GM21447 (cell line): ENCODE measurements around the gene GLTP.
"Not testable (repeated sequence)": the region's sequence is repeated elsewhere in the genome, so short reads cannot be mapped to it uniquely, and the experiment has no call there.

Experiments
- ATAC-seq: cut with Tn5 transposase; IDR thresholded peaks from one replicate; pipeline ENCODE4 v1.9.1; 2021; ENCODE audit not compliant: unreplicated experiment

Gene GLTP

DNA sequence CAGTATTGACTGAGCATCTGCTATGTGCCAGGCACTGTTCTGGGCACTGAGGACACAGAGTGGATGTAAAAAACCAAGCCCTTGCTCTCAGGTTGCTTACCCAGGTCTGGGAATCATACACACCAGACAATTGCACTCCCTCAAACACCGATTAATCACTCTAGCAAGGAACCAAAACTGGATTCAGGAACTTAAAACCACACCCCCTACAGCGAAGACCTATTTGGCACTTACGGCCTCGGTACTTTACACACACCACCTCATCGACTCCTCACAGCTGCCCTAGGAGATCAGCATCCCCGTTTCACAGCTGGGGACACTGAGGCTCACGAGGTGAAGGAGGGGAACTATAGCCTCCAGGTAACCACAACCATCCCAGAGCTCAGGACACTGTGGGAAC, 1.6 kb downstream of the GLTP start:
- no peak for ATAC-seq

DNA sequence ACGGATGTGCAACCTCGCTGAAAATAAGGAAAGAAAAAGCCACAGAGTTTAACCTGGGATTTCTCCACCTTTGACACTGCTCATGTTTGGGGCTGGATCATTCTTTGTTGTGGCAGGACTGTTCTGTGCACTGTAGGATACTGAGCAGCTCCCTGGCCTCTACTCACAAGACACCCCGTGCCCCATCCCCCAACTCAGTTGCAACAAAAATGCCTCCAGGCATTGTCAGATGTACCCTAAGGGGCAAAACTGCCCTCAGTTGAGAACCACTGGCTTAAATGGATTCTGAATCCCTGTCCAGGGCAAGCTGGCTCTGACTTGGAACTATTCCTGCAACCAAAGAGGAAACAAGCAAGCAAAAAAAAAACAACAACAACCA, 2.1 kb downstream of the GLTP start:
- no peak for ATAC-seq

DNA sequence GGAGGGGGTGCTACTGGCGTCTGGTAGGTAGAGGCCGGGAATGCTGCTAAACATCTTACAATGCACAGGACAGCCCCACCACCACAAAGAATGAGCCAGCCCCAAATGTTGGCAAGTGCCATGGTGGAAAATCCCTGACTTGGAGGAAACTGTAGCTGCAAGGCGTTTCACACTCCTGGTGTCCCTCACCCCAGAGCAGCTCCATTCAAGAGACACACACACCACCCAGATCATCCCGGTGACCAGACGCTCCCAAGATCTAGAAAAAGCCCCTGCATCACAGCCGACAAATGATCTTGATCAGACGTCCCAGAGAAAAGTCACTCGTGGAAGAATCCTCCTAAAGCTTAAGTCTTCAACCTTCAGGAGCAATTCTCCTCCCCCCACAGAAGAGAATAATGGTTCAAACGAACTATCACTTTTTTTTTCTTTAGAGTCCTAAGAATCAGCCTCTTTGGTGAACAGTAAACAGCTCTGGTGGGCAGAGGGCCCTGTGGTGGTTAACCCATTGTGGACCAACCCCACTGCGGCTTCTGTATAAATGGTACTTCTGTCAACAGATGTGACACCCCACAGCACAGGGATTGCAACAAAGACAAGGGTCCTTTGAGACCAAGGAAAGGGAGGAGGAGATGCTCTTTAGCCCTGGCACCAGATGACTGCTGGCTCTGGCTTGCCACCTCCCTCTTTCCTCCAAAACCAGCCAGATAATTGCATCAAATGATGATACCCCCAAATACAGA, 2.7 kb downstream of the GLTP start:
- no peak for ATAC-seq

DNA sequence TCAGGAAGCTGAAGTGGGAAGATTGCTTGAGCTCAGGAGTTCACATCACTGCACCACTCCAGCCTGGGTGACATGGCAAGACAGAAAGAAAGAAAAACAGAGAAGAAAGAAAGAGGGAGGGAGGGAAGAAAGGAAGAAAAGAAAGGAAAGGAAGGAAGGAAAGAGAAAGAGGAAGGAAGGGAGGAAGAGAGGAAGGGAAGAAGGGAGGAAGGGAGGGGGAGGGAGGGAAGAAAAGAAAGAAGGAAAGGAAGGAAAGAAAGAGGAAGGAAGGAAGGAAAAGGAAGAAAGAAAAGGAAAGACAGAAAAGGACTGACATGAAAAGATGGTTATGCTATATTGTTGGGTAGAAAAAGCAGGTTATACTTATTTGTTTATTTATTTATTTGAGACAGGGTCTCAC, 3.9 kb downstream of the GLTP start:
- ATAC-seq: no peak

DNA sequence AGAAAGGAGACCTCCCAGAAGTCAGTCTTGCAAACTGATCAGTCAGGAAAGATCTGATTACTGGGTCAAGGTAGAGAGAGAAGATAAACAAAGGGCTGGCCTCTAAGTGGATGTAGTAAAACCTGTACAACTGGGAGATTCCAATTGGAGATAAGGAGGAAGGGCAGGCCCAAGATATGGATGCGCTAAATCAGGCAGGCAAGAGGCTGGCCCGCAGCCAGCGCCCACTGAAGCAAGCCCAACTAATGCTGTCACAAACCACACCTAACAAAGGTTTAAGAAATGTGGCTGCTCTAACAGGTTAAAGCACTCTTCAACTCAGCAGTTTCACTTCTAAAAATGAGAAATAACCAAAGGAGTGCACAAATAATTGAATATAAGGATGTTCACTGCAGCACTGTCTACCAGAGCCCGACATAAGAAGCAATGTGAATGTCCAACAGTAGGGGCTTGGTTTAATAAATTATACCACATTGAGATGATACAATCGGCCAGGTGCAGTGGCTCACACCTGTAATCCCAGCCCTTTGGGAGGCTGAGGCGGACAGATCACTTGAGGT, 4.7 kb downstream of the GLTP start:
- no peak for ATAC-seq

DNA sequence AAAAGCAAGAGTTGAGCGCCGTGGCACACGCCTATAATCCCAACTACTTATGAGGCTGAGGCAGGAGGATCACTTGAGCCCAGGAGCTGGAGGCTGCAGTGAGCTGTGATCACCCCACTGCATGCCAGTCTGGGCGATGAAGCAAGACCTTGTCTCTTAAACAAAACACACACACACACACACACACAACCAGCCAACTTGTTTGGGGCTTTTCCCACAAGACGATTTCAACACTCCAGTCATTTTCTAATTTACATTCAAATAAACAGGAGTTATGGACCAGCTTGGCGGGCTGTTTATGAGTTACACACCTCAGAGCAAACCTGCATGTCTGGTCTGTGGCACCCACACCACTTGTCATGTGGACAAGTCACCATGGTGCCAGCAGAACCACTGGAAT, 6.7 kb downstream of the GLTP start:
- ATAC-seq: no peak

DNA sequence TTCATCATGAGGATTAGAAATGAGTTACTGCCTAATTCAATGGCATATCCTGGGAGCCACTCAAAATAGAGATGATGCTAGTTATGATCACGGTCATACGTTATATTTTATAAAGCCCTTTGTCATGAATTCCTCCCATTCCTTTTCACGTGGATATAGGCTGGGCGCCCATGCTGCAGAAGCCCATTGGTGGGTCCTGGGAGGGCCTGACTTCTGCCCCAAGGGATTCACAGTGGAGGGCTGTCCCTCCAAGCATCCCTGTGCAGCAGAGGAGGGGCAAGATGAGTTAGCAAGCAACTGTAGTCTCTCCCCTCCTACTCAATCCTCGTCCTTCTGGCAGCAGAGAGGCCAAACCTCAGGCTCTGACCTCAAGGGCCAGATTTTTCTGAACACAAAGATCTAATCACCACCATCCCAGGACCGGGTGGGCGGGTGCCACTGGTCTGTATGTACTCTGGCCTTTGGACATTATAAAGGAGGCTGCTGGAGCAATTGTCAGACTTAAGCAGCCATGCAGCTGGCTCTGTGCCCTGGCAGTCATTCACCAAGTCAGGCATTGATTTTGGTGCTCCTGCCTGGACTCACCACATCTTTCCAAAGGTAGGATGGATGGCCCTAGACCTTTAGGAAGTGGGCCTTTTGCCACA, 8.6 kb downstream of the GLTP start:
- ATAC-seq: no peak

DNA sequence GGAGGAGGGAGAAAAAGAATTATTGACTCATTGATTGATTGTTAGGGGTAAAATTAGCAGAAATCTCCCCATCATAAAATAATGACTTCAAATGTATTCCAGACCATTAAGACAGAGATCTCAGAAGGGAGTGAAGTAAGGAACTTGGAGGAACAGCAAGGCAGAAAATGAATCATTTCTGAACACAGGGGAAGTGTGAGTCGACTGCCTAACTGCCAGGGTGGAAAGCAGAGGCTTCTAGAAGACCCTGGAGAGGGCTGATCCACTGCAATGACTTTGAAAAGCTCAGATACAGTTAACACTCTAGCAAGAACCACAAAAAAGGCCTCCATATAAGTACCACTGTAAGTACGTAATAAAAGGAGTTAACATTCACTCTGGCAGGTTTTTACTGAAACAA, 9.7 kb downstream of the GLTP start:
- ATAC-seq: no peak

DNA sequence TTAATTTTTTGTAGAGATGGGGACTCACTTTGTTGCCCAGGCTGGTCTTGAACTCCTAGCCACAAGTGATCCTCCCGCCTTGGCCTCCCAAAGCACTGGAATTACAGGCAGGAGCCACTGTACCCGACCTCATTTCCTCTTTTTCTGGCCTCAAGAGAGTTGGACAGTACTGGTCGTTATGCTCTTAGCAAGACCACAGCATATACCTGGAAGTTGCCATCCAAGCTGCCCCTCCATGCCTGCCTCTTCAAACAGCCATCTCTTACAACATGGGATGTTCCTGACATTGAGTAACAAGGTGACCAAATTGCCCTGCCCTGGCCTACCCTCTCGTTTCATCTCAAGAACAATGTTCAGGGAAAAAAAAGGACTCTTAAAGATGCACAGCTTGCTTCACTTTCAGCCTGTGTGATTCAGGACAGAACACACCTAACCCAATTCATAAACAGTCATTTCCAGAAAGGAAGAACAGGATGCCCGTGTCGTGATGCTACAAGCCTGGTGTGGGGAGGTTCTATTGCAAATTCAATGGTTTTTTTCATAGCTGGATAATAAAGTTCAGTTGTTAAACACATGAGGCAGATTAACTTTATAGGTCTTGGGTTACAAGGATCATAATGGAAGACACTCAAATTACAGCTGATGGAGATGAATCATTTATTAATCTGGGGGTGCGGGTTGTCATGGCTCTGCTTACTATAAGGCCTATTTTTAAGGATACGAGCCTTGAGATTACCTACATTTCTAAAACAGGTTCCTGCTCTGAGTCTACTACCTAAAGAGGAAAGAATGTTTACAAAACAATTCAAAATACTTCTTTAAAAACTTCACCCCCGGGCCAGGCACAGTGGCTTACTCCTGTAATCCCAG, 11.9 kb downstream of the GLTP start:
- no peak for ATAC-seq

DNA sequence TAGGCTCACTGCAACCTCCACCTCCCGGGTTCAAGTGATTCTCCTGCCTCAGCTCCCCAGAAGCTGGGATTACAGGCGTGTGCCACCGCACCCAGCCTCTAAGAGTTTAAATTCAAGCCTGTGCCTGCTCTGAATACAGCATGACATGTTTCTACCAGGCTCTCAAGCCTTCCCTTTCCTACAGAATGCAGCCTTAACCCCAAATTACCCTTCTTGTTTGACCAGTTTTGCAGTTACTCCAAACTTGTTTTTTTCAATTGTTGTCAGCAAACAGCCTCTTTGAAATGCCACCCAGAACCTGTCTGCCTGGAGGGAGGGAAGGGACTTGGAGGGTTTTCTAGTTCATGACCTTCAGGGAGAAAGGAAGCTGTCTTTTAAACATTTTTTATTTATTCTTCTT, 15.4 kb downstream of the GLTP start:
- ATAC-seq: no peak

DNA sequence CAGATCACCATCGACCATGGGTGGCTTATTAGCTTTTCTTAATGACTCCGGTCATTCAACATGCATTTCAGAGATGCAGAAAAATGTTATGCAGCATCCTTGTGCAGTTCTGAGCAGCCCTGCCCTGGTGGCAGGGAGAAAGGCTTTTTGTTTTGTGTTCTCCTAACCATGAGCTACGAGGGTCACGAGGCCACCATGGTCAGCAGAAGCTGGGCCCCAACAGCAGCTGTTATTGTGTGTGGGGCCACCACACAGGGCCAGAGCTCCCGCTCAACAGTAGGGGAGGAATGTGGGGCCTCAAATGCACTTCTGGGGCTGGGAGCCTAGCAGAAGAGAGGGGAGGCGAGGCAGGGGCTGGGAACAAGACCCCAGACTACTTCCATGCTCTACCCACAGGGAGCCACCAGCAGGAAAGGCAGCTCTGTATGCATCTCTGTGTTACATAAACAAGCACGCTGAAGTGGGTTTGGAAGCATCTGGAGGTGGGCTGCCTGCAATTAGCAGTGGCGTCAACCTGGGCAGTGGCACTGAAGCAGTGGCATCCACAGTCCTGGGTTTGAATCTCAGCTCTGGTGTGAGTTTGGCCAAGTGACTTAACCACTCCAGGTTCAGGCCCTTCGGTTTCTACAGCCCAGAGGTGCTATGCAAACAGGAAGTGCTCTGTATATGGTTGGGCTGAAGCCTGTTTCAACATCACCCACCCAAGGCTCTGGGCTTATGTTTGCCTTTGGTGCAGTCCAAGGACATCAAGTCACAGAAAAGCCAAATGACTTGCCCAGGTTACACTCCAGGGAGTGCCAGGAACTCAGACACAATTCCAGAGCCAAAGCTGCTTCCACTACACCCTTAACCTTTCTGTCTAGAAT, 16.3 kb downstream of the GLTP start:
- no peak for ATAC-seq

DNA sequence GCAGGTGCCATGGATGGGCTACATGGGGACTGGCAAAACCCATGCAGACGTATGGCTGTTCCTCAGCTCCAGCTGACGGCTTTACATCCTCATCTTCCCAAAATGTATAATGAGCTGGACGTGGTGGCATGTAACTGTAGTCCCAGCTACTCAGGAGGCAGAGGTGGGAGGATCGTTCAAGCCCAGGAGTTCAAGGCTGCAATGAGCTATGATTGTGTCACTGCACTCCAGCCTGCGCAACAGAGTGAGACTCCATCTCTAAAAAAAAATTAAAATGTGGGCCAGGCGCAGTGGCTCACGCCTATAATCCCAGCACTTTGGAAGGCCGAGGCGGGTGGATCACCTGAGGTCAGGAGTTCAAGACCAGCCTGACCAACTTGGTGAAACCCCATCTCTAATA, 17.9 kb downstream of the GLTP start:
- ATAC-seq: not testable (repeated sequence)

DNA sequence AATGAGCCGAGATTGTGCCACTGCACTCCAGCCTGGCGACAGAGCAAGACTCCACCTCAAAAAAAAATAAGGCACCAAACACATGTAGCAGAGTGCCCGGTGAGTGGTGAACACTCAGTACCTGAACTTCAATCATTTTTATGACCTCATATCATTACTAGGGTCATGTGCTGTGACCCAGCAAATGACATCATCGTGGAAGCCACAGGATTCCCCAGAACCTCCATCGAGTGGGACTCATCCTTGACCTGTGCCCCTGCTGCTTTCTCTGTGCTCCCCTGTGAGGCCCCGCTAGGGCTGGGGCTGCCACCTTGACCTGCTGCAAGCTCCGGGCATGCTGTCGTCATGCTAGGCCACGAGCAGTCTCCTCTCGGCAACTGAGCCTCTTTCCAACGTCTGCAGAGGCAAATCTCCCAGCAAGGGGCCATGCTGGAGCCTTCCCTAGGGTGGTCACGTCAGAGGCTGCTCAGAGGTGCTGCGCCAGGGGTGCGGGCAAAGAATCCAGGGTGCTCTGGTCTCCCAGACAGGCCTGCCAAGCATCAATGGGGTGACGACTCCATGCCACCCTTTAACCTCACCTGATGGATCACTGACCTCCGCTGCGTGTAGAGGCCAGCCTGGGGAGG, 18.5 kb downstream of the GLTP start:
- no peak for ATAC-seq

DNA sequence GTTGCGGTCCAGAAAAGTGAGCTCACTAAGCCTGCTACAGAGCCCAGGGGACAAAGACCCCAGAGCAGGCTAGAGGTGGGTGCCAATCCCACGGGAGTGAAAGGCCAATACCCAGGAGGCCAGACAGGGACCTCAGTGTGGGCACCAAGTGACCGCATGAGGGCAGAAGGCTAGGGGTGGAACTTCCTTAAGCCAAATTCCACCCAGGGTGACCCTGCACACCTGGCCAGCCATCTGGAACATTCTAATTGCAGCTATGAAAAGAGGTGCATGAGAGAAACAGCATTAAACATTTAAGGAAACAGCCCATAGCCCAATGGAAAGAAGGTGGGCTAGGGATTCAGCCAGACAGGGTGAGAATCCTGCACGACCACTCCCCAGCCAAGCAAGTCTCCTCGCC, 19.4 kb downstream of the GLTP start:
- ATAC-seq: no peak

DNA sequence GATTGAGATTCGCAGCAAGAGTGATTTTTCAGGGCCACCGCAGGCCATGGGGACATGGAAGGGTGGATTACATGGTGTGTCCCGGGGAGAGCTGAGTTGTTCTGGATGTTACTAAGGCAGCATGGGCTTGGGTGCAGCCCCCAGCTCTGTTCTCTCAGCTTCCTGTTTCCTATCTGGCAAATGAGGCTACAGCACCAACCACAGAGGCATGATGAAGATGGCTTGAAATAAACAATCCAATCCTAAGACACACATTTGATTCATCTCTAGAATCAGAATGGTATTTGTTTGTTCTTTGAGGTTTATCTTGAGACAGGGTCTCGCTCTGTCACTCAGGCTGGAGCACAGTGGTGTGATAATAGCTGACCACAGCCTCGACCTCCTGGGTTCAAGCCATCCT, 21.6 kb downstream of the GLTP start:
- ATAC-seq: no peak

DNA sequence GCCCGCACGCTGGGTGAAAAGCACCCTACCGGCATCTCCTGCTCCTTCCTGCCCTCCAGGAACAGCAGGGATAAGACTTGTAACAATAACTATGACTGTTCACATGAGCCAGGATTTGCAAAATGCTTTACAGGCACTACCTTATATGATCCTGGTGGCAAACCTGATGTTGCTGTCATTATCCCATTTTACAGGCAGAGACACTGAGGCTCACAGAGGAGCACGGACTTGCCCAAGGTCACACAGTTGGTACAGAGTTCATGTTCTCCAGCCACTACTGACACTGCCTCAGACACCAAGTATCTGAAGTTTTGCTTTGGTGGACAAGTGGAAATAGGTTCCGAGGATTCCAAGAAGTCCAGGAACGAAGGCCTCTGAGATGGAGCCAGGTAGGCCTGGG, 22.6 kb downstream of the GLTP start:
- ATAC-seq: no peak

DNA sequence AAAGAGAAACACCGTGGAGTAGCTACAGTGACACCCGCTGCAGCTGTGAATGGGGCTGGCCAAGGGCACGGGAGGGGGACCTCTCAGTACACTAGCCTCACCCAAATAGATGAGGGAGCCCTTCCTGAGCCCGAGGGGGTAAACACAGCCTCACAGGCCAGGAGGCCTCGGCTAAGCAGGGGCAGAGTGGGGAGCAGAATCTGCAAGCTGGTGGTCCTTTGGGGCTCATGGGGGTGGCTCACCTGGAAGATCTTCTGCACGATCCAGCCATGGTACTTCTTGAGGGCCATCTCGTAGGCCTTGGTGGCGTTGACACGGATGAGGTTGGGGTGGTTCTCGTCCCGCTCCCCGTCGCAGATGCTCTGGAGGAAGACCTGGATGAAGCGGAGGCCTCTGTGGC, 25.0 kb downstream of the GLTP start:
- no peak for ATAC-seq

DNA sequence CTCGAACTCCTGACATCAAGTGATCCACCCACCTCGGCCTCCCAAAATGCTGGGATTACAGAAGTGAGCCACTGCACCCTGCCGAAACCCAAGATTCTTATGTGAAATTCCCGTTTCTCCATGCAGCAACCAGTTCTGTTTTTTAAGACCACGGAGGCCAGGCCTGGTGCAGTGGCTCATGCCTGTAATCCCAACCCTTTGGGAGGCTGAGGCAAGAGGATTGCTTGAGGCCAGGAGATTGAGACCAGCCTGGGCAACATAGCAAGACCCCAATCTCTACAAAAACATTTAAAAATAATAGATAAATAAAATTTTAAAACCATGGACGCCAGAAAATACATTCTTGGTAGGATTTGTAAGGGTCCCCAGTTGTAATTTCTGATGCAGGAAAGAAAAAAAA, 29.8 kb downstream of the GLTP start:
- not testable (repeated sequence) for ATAC-seq

DNA sequence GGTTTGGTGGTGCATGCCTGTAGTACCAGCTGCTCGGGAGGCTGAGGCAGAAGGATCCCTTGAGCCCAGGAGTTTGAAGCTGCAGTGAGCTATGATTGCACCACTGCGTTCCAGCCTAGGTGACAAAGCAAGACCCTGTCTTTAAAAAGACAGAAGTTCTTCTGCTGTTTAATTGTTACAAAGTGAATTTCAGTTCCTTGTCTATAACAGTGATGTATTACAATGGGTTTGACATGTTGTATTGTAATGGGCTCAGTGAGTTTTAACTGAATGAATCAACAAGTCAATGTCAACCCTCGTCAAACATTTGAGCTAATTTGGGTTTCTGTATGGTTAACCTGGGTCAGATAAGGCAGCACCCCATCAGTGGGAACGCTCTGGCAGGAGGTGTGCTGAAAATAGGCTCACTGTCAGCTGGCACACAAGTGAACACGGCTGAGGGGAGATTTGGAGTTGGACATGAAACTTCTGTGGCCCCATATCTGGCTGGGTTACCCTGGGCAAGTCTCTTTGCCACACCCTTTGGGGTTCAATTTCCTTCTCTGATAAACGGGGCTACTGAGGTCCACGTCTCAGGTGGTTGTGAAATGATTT, 33.1 kb downstream of the GLTP start:
- ATAC-seq: no peak

DNA sequence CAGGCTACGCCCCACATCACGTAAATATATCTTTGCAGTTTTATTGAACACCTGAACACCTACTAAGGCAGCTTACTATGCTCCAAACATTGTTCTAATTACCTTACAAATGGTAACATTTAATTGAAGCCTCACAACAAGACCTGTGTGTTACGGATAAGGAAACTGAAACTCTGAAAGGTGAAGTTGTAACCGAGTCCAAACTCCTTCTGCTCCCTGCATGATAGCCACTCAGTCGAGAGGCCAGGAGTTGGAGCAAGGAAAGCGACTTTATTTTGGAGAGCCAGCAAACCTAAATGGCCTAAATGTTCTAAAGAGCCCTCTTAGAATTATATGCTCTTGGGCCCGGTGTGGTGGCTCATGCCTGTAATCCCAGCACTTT, 34.5 kb downstream of the GLTP start:
- no peak for ATAC-seq
